ENCODE data around the gene HYKK.
"Not testable (repeated sequence)": the region's sequence is repeated elsewhere in the genome, so short reads cannot be mapped to it uniquely, and the experiment has no call there.

DNA sequence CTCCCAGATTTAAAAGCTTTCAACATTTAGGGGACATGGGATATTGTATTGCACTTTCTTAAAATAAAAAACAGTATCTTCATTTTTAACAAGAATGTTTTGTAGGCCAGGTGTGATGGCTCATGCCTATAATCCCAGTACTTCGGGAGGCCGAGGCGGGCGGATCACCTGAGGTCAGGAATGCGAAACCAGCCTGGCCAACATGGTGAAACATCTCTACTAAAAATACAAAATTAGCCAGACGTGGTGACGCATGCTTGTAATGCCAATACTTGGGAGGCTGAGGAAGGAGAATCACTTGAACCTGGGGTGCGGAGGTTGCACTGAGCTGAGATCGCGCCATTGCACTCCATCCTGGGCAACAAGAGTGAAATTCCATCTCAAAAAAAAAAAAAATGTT lies 52.8 kb downstream of the HYKK start:
- TF ChIP-seq, protein P1, sequence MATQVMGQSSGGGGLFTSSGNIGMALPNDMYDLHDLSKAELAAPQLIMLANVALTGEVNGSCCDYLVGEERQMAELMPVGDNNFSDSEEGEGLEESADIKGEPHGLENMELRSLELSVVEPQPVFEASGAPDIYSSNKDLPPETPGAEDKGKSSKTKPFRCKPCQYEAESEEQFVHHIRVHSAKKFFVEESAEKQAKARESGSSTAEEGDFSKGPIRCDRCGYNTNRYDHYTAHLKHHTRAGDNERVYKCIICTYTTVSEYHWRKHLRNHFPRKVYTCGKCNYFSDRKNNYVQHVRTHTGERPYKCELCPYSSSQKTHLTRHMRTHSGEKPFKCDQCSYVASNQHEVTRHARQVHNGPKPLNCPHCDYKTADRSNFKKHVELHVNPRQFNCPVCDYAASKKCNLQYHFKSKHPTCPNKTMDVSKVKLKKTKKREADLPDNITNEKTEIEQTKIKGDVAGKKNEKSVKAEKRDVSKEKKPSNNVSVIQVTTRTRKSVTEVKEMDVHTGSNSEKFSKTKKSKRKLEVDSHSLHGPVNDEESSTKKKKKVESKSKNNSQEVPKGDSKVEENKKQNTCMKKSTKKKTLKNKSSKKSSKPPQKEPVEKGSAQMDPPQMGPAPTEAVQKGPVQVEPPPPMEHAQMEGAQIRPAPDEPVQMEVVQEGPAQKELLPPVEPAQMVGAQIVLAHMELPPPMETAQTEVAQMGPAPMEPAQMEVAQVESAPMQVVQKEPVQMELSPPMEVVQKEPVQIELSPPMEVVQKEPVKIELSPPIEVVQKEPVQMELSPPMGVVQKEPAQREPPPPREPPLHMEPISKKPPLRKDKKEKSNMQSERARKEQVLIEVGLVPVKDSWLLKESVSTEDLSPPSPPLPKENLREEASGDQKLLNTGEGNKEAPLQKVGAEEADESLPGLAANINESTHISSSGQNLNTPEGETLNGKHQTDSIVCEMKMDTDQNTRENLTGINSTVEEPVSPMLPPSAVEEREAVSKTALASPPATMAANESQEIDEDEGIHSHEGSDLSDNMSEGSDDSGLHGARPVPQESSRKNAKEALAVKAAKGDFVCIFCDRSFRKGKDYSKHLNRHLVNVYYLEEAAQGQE (IDR thresholded peaks at IDR 0.05; ENCODE audit: insufficient read depth in 1 of 2, low read depth in 2 of 2, low read length in 1 of 2), result not testable (repeated sequence)
- TF ChIP-seq, protein P2, sequence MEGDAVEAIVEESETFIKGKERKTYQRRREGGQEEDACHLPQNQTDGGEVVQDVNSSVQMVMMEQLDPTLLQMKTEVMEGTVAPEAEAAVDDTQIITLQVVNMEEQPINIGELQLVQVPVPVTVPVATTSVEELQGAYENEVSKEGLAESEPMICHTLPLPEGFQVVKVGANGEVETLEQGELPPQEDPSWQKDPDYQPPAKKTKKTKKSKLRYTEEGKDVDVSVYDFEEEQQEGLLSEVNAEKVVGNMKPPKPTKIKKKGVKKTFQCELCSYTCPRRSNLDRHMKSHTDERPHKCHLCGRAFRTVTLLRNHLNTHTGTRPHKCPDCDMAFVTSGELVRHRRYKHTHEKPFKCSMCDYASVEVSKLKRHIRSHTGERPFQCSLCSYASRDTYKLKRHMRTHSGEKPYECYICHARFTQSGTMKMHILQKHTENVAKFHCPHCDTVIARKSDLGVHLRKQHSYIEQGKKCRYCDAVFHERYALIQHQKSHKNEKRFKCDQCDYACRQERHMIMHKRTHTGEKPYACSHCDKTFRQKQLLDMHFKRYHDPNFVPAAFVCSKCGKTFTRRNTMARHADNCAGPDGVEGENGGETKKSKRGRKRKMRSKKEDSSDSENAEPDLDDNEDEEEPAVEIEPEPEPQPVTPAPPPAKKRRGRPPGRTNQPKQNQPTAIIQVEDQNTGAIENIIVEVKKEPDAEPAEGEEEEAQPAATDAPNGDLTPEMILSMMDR (IDR thresholded peaks at IDR 0.05), result not testable (repeated sequence)
- TF ChIP-seq SIN3A (IDR thresholded peaks at IDR 0.05; ENCODE audit: borderline replicate concordance, insufficient read depth, low read depth, low read length), result not testable (repeated sequence)

Measured in Panc1 (cell line).